Caco-2 (cell line): ENCODE results near the gene FRMD4B. TPM values are rescaled to one million over a fixed set of nuclear protein-coding genes. Genes with fewer than 3 reads are reported as not detected.

Source experiments
- BruUV-seq: library from RNA; stranded (reverse); fragments of 400-500 nt; replicated peaks from 2 replicates; lab custom pipeline; 2021; lab: Mats Ljungman, UMichigan
- CTCF ChIA-PET: fragments of 300-600 bp; sonication (Branson Sonifier 250); formaldehyde crosslinking; loops from one replicate; lab custom pipeline; 2022; ENCODE audit warnings: antibody characterized with exemption; lab: Charles Lee
- POLR2A ChIA-PET: fragments of 300-600 bp; sonication (Branson Sonifier 250); formaldehyde crosslinking; loops from one replicate; lab custom pipeline; 2022; ENCODE audit warnings: antibody characterized with exemption; lab: Charles Lee
- DNase-seq, 2 experiments: peaks; one replicate each; pipeline versions ENCODE4 v3.0.0 to v3.0.0-alpha.2; 2020 to 2022
- H3K27me3 ChIP-seq: replicated peaks from 2 replicates; pipeline ENCODE4 v1.6.0; 2011; ENCODE audit warnings: low read length; ENCODE audit not compliant: control insufficient read depth, insufficient read depth
- H3K36me3 ChIP-seq: 2 replicates; pipeline ENCODE4 v1.5.1; 2011; ENCODE audit warnings: low read length; ENCODE audit not compliant: control insufficient read depth, insufficient read depth
- H3K4me1 ChIP-seq: fragments of 250-450 bp; sonication (Bioruptor Pico); 2 replicates; pipeline ENCODE4 v1.5.1; 2020; ENCODE audit warnings: mild to moderate bottlenecking
- H3K4me3 ChIP-seq: 2 replicates; pipeline ENCODE4 v1.5.1; 2011; ENCODE audit warnings: low read depth, mild to moderate bottlenecking, control low read depth, low read length
- H3K9me3 ChIP-seq: fragments of 250-450 bp; sonication (Bioruptor Pico); 2 replicates; pipeline ENCODE4 v1.5.1; 2020; ENCODE audit warnings: mild to moderate bottlenecking, moderate library complexity
- H3K27ac Mint-ChIP-seq: one replicate; pipeline ENCODE4 v1.8.0; 2022; ENCODE audit warnings: mixed read lengths; ENCODE audit not compliant: unreplicated experiment
- H3K27me3 Mint-ChIP-seq: one replicate; pipeline ENCODE4 v1.8.0; 2022; ENCODE audit warnings: mixed read lengths; ENCODE audit not compliant: insufficient read depth, unreplicated experiment
- H3K36me3 Mint-ChIP-seq: one replicate; pipeline ENCODE4 v1.8.0; 2022; ENCODE audit warnings: mild to moderate bottlenecking, mixed read lengths; ENCODE audit not compliant: insufficient read depth, unreplicated experiment
- H3K4me1 Mint-ChIP-seq: one replicate; pipeline ENCODE4 v1.8.0; 2022; ENCODE audit warnings: low read depth, mixed read lengths; ENCODE audit not compliant: unreplicated experiment
- H3K4me3 Mint-ChIP-seq: one replicate; pipeline ENCODE4 v1.8.0; 2022; ENCODE audit warnings: mild to moderate bottlenecking, moderate library complexity, mixed read lengths; ENCODE audit not compliant: unreplicated experiment
- H3K9me3 Mint-ChIP-seq: one replicate; pipeline ENCODE4 v1.8.0; 2022; ENCODE audit warnings: mixed read lengths; ENCODE audit not compliant: unreplicated experiment
- CTCF ChIP-seq, 2 experiments: fragments of 200-600 bp in 1 of 2; IDR thresholded peaks; 1 replicate in 1 of 2; 2 replicates in 1 of 2; pipeline versions ENCODE4 v1.5.1 to v1.8.0; 2011 to 2022; ENCODE audit warnings: antibody characterized with exemption in 1 of 2, control low read depth in 1 of 2, inconsistent platforms in 1 of 2, low read depth in 1 of 2, low read length in 1 of 2, mild to moderate bottlenecking in 1 of 2, moderate library complexity in 1 of 2; ENCODE audit not compliant: insufficient read depth in 1 of 2, severe bottlenecking in 1 of 2, unreplicated experiment in 1 of 2
- intact Hi-C: fragments of 100-400 bp; cut with micrococcal nuclease; formaldehyde crosslinking; loops from one replicate; pipeline ENCODE4 v1.10.0; 2022; ENCODE audit not compliant: unreplicated experiment
- total RNA-seq: library from RNA; stranded (reverse); gene quantifications from 2 replicates; pipeline ENCODE4 v1.2.3, GENCODE V29; 2022

The FRMD4B gene
- total RNA-seq, 1 experiment from 2014 or later: 47.5 TPM

- H3K27me3 Mint-ChIP-seq: no peaks in the 10 kb centered on the region
- H3K27me3 ChIP-seq: no peaks in the 10 kb centered on the region
Measured at GRCh38 chr3:69203631-69204314, 182.1 kb downstream of the FRMD4B start.

GRCh38 chr3:69201658-69202057 lies 184.2 kb downstream of the FRMD4B start:
- Mint-ChIP-seq H3K9me3 (no peaks in the 10 kb centered on the region), H3K36me3 (peaks cover 70% of the 10 kb centered on the region), H3K4me1 (peaks cover 40% of the 10 kb centered on the region), H3K4me3 (no peak overlapping the region), H3K27ac (peak overlapping the region; percentile 50), H3K27me3 (no peaks in the 10 kb centered on the region)
- DNase-seq: no peak
- no peaks in the 10 kb centered on the region for H3K27me3 ChIP-seq
- TF ChIP-seq CTCF (IDR thresholded peaks at IDR 0.05; ENCODE audit: insufficient read depth in 1 of 2, low read depth in 1 of 2, low read length in 1 of 2, severe bottlenecking in 1 of 2, unreplicated experiment in 1 of 2): no peak
- intact Hi-C loops: loop anchor here (2.0 kb wide), 1 partner anchor 49 kb away; no protein-coding TSS in a partner anchor
- BruUV-seq: no TSS peak
- H3K4me1 ChIP-seq: peaks cover 47% of the 10 kb centered on the region
- CTCF ChIA-PET: no interaction called here
- H3K4me3 ChIP-seq: no peak overlapping the region
- POLR2A ChIA-PET: interaction anchor here (1.3 kb wide), 1 partner anchor 47 kb away, joined by 3 read pairs; no protein-coding TSS in a partner anchor
- no peaks in the 10 kb centered on the region for H3K36me3 ChIP-seq
- no peaks in the 10 kb centered on the region for H3K9me3 ChIP-seq

More at GRCh38 chr3:69203631-69204314, 182.1 kb downstream of the FRMD4B start:
- no peak overlapping the region for H3K4me3 Mint-ChIP-seq
- Histone ChIP-seq H3K4me3 (no peak overlapping the region), H3K9me3 (no peaks in the 10 kb centered on the region), H3K36me3 (no peaks in the 10 kb centered on the region), H3K4me1 (peaks cover 42% of the 10 kb centered on the region)
- intact Hi-C loops: no loop called here
- no TSS peak for BruUV-seq
- ChIA-PET CTCF (no interaction called here), POLR2A (no interaction called here)
- peaks cover 32% of the 10 kb centered on the region for H3K4me1 Mint-ChIP-seq
- no peak for TF ChIP-seq CTCF (IDR thresholded peaks at IDR 0.05; ENCODE audit: insufficient read depth in 1 of 2, low read depth in 1 of 2, low read length in 1 of 2, severe bottlenecking in 1 of 2, unreplicated experiment in 1 of 2)
- H3K9me3 Mint-ChIP-seq: no peaks in the 10 kb centered on the region
- peaks cover 69% of the 10 kb centered on the region for H3K36me3 Mint-ChIP-seq
- peak in 1 of 2 experiments; percentile 39 for DNase-seq
- peak overlapping the region; percentile 79 for H3K27ac Mint-ChIP-seq

- peaks cover 40% of the 10 kb centered on the region for H3K4me1 Mint-ChIP-seq
- H3K4me3 Mint-ChIP-seq: peak overlapping the region; percentile 73
- BruUV-seq: no TSS peak
- H3K36me3 Mint-ChIP-seq: peaks cover 66% of the 10 kb centered on the region
- peak overlapping the region; percentile 94 for H3K27ac Mint-ChIP-seq
- Histone ChIP-seq H3K4me1 (peaks cover 47% of the 10 kb centered on the region), H3K4me3 (peak overlapping the region; percentile 22), H3K9me3 (no peaks in the 10 kb centered on the region), H3K27me3 (no peaks in the 10 kb centered on the region), H3K36me3 (no peaks in the 10 kb centered on the region)
- peak; percentile 73 to 74 for DNase-seq
- no peaks in the 10 kb centered on the region for H3K27me3 Mint-ChIP-seq
- TF ChIP-seq CTCF (IDR thresholded peaks at IDR 0.05; ENCODE audit: insufficient read depth in 1 of 2, low read depth in 1 of 2, low read length in 1 of 2, severe bottlenecking in 1 of 2, unreplicated experiment in 1 of 2): no peak
- CTCF ChIA-PET: no interaction called here
- POLR2A ChIA-PET: interaction anchor here (1.3 kb wide), 1 partner anchor 48 kb away, joined by 3 read pairs; no protein-coding TSS in a partner anchor
- H3K9me3 Mint-ChIP-seq: no peaks in the 10 kb centered on the region
- intact Hi-C loops: loop anchor here (2.0 kb wide), 1 partner anchor 50 kb away; no protein-coding TSS in a partner anchor
Measured at GRCh38 chr3:69200384-69201068, 185.4 kb downstream of the FRMD4B start.
